Measurements from ENCODE around the gene ADAM10. TPM values are rescaled to one million over a fixed set of nuclear protein-coding genes. Genes with fewer than 3 reads are reported as not detected.

The ADAM10 gene
- total RNA-seq, 1 donor from 2014 or later, result 243 TPM

DNA sequence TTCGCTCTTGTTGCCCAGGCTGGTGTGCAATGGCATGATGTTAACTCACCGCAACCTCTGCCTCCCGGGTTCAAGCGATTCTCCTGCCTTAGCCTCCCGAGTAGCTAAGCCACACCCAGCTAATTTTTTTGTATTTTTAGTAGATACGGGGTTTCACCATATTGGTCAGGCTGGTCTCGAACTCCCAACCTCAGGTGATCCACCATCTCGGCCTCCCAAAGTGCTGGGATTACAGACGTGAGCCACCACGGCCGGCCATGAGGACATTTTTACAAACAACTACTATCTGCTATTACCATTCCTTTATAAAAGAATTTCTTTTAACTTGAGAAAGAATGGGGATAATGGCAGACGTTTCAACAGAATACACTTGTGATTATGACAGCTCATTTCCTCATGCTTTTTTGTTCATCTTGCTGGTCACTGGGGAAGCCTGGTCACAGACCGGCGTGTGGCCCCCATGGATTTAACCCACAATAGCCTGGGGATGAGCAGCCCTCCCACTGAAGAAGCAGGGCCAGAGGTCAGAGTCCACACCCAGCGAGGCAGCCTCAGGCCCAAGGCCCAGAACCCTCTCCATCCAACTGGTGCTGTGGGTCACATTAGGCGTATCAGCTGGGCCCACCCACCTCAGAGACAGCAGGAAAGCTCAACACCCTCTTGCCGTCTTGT, 205.7 kb downstream of the ADAM10 start:
- no peak overlapping the region for H3K9ac ChIP-seq (ENCODE audit: low read length)
- DNase-seq (ENCODE audit: low read depth) (no peak), FAIRE-seq (no peak)
- peaks cover 6% of the 10 kb centered on the region for H3K36me3 Mint-ChIP-seq (ENCODE audit: low read depth, unreplicated experiment)
- H4K20me1 ChIP-seq (ENCODE audit: insufficient read depth, low read length), result no peaks in the 10 kb centered on the region
- H3K9me3 ChIP-seq (ENCODE audit: insufficient read depth, low read depth, low read length), result no peaks in the 10 kb centered on the region
- H3K4me3 ChIP-seq (ENCODE audit: insufficient read depth, low read depth, low read length), result no peak overlapping the region
- peaks cover 3% of the 10 kb centered on the region for H3K9me3 Mint-ChIP-seq (ENCODE audit: unreplicated experiment)
- no peak overlapping the region for H3K27ac Mint-ChIP-seq (ENCODE audit: unreplicated experiment)
- H3K27ac ChIP-seq (ENCODE audit: low read depth, low read length), result no peak overlapping the region
- no peak overlapping the region for H3K4me3 Mint-ChIP-seq (ENCODE audit: unreplicated experiment)
- TF ChIP-seq, protein P1, sequence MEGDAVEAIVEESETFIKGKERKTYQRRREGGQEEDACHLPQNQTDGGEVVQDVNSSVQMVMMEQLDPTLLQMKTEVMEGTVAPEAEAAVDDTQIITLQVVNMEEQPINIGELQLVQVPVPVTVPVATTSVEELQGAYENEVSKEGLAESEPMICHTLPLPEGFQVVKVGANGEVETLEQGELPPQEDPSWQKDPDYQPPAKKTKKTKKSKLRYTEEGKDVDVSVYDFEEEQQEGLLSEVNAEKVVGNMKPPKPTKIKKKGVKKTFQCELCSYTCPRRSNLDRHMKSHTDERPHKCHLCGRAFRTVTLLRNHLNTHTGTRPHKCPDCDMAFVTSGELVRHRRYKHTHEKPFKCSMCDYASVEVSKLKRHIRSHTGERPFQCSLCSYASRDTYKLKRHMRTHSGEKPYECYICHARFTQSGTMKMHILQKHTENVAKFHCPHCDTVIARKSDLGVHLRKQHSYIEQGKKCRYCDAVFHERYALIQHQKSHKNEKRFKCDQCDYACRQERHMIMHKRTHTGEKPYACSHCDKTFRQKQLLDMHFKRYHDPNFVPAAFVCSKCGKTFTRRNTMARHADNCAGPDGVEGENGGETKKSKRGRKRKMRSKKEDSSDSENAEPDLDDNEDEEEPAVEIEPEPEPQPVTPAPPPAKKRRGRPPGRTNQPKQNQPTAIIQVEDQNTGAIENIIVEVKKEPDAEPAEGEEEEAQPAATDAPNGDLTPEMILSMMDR (IDR thresholded peaks at IDR 0.05; ENCODE audit: insufficient read depth, low read depth, low read length), result no peak
- TF ChIP-seq EZH2 (IDR thresholded peaks at IDR 0.05; ENCODE audit: insufficient read depth, low read length), result no peak
- no peak overlapping the region for H3K4me2 ChIP-seq (ENCODE audit: low read length)
- peaks cover 9% of the 10 kb centered on the region for H3K27me3 ChIP-seq (ENCODE audit: insufficient read depth, low read length)
- H2AFZ ChIP-seq (ENCODE audit: low read depth, low read length), result no peak overlapping the region
- no peaks in the 10 kb centered on the region for H3K79me2 ChIP-seq (ENCODE audit: insufficient read depth, low read length)
- H3K4me1 ChIP-seq (ENCODE audit: insufficient read depth, low read length), result peaks cover 32% of the 10 kb centered on the region
- H3K4me1 Mint-ChIP-seq (ENCODE audit: low read depth, unreplicated experiment), result peaks cover 28% of the 10 kb centered on the region
- H3K36me3 ChIP-seq (ENCODE audit: insufficient read depth, low read length), result no peaks in the 10 kb centered on the region
- H3K27me3 Mint-ChIP-seq (ENCODE audit: low read depth, unreplicated experiment), result peaks cover 13% of the 10 kb centered on the region

GRCh38 chr15:58541410-58542087, 208.0 kb downstream of the ADAM10 start:
- Mint-ChIP-seq H3K4me3 (ENCODE audit: unreplicated experiment) (no peak overlapping the region), H3K27ac (ENCODE audit: unreplicated experiment) (no peak overlapping the region), H3K4me1 (ENCODE audit: low read depth, unreplicated experiment) (peaks cover 15% of the 10 kb centered on the region), H3K9me3 (ENCODE audit: unreplicated experiment) (peaks cover 3% of the 10 kb centered on the region), H3K27me3 (ENCODE audit: low read depth, unreplicated experiment) (peaks cover 18% of the 10 kb centered on the region), H3K36me3 (ENCODE audit: low read depth, unreplicated experiment) (peaks cover 5% of the 10 kb centered on the region)
- no peaks in the 10 kb centered on the region for H3K9me3 ChIP-seq (ENCODE audit: insufficient read depth, low read depth, low read length)
- no peaks in the 10 kb centered on the region for H3K79me2 ChIP-seq (ENCODE audit: insufficient read depth, low read length)
- no peak overlapping the region for H3K4me3 ChIP-seq (ENCODE audit: insufficient read depth, low read depth, low read length)
- H3K9ac ChIP-seq (ENCODE audit: low read length), result no peak overlapping the region
- no peak overlapping the region for H3K4me2 ChIP-seq (ENCODE audit: low read length)
- H3K27ac ChIP-seq (ENCODE audit: low read depth, low read length), result no peak overlapping the region
- H3K27me3 ChIP-seq (ENCODE audit: insufficient read depth, low read length), result peaks cover 20% of the 10 kb centered on the region
- TF ChIP-seq EZH2 (IDR thresholded peaks at IDR 0.05; ENCODE audit: insufficient read depth, low read length), result no peak
- TF ChIP-seq, protein P1 (IDR thresholded peaks at IDR 0.05; ENCODE audit: insufficient read depth, low read depth, low read length), result no peak
- H3K36me3 ChIP-seq (ENCODE audit: insufficient read depth, low read length), result no peaks in the 10 kb centered on the region
- no peak for DNase-seq (ENCODE audit: low read depth)
- no peak for FAIRE-seq
- H3K4me1 ChIP-seq (ENCODE audit: insufficient read depth, low read length), result peaks cover 15% of the 10 kb centered on the region
- H2AFZ ChIP-seq (ENCODE audit: low read depth, low read length), result no peak overlapping the region
- no peaks in the 10 kb centered on the region for H4K20me1 ChIP-seq (ENCODE audit: insufficient read depth, low read length)

DNA sequence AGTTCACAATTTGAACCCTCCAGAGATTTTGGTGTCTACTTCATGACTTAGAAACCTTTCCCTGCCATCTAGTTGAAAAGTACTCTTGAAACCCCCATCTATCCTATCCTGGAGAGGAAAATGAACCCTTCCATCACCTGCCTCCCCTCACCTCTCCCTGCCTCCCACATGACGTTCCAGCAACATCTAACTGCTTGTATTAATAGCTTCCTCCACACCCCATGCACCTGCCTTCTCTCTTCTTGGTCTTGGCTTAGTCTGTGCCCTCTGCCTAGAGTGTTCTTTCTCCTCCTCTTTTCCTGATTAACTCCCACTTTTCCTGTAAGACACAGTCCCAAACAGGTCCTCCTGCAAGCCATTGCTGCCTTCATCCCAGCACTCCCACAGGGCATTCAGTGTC, 210.0 kb downstream of the ADAM10 start:
- H3K36me3 ChIP-seq (ENCODE audit: insufficient read depth, low read length), result no peaks in the 10 kb centered on the region
- Mint-ChIP-seq H3K4me1 (ENCODE audit: low read depth, unreplicated experiment) (no peaks in the 10 kb centered on the region), H3K27ac (ENCODE audit: unreplicated experiment) (no peak overlapping the region), H3K4me3 (ENCODE audit: unreplicated experiment) (no peak overlapping the region), H3K9me3 (ENCODE audit: unreplicated experiment) (peaks cover 3% of the 10 kb centered on the region), H3K27me3 (ENCODE audit: low read depth, unreplicated experiment) (peaks cover 32% of the 10 kb centered on the region), H3K36me3 (ENCODE audit: low read depth, unreplicated experiment) (peaks cover 4% of the 10 kb centered on the region)
- no peak overlapping the region for H3K4me2 ChIP-seq (ENCODE audit: low read length)
- H3K9ac ChIP-seq (ENCODE audit: low read length), result no peak overlapping the region
- H3K9me3 ChIP-seq (ENCODE audit: insufficient read depth, low read depth, low read length), result no peaks in the 10 kb centered on the region
- H4K20me1 ChIP-seq (ENCODE audit: insufficient read depth, low read length), result no peaks in the 10 kb centered on the region
- H3K4me1 ChIP-seq (ENCODE audit: insufficient read depth, low read length), result no peaks in the 10 kb centered on the region
- no peaks in the 10 kb centered on the region for H3K79me2 ChIP-seq (ENCODE audit: insufficient read depth, low read length)
- H3K4me3 ChIP-seq (ENCODE audit: insufficient read depth, low read depth, low read length), result no peak overlapping the region
- TF ChIP-seq, protein P1 (IDR thresholded peaks at IDR 0.05; ENCODE audit: insufficient read depth, low read depth, low read length), result no peak
- TF ChIP-seq EZH2 (IDR thresholded peaks at IDR 0.05; ENCODE audit: insufficient read depth, low read length), result no peak
- FAIRE-seq (no peak), DNase-seq (ENCODE audit: low read depth) (no peak)
- no peak overlapping the region for H2AFZ ChIP-seq (ENCODE audit: low read depth, low read length)
- H3K27me3 ChIP-seq (ENCODE audit: insufficient read depth, low read length), result peaks cover 29% of the 10 kb centered on the region
- no peak overlapping the region for H3K27ac ChIP-seq (ENCODE audit: low read depth, low read length)
